GM12874 (cell line): ENCODE measurements around the gene TMPRSS13.

Experiments
- TF ChIP-seq, protein P1 (sequence below): IDR thresholded peaks from 2 replicates; pipeline ENCODE4 v1.5.1; 2011; ENCODE audit warnings: low read depth, mild to moderate bottlenecking, control low read depth, low read length, moderate library complexity; ENCODE audit not compliant: insufficient read depth

Gene TMPRSS13

GRCh38 chr11:117958949-117959348, 29.7 kb upstream of the TMPRSS13 start:
- TF ChIP-seq, protein P1, sequence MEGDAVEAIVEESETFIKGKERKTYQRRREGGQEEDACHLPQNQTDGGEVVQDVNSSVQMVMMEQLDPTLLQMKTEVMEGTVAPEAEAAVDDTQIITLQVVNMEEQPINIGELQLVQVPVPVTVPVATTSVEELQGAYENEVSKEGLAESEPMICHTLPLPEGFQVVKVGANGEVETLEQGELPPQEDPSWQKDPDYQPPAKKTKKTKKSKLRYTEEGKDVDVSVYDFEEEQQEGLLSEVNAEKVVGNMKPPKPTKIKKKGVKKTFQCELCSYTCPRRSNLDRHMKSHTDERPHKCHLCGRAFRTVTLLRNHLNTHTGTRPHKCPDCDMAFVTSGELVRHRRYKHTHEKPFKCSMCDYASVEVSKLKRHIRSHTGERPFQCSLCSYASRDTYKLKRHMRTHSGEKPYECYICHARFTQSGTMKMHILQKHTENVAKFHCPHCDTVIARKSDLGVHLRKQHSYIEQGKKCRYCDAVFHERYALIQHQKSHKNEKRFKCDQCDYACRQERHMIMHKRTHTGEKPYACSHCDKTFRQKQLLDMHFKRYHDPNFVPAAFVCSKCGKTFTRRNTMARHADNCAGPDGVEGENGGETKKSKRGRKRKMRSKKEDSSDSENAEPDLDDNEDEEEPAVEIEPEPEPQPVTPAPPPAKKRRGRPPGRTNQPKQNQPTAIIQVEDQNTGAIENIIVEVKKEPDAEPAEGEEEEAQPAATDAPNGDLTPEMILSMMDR = no peak

- TF ChIP-seq, protein P1 = no peak
These were observed 23.9 kb upstream of the TMPRSS13 start for GRCh38 chr11:117953024-117953671.

- TF ChIP-seq, protein P1 = no peak
These were observed 22.1 kb upstream of the TMPRSS13 start for GRCh38 chr11:117950993-117951961.

GRCh38 chr11:117950301-117950700, 21.1 kb upstream of the TMPRSS13 start:
- TF ChIP-seq, protein P1 = peak; percentile 35; the same call in 1 of the 2 replicates

DNA sequence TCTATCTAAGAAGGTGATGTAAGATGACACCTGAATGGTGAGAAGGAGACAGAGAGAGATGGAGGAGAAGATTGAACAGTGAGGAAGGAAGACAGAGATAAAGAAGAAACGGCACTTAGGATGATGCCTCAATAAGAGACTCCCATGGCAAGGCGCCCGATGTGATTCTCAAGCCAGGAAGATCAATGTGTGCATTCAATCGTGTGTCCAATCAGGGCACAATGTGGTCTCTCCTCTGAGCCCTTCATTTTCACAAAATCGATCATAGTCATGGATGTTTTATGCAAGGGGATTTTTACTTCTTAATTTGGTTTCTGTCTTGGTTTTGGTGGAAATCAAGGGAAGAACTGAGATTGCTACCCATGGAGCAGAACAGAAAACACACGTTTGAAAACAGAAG, 19.9 kb upstream of the TMPRSS13 start:
- TF ChIP-seq, protein P1 = no peak

DNA sequence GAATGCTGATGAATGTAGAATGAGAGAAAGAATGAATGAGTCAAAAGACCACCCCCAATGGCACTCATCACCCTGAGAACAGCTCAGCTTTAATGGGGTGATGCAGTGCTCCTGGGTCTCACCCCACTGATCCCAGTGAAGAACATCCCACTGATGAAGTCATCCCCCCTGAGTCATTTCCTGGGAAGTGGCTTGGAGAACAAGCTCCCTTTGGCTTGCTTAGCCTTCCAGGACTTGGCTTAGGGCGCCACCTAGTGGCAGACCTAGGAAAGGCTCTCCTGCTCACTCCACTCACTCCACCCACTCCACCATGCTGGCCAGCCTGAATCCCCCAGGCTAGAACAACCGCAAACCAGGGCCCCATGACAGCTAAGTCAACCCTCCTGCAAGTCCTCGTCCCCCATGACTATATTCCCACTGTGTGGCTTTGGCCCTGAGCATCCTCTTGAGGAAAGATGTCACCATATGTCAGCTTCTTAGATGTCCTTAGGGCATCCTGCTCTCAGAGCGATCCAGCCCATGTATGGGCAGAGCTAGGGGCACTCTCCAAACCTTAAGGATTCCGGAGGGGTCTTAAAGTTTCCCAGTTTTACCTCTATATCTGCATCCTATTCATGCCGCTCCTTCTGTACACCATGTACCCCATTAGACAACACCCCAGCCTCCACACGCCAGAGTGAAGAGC, 17.8 kb upstream of the TMPRSS13 start:
- TF ChIP-seq, protein P1 = peak; percentile 97
